DMS153 (cell line): ENCODE measurements around the gene CHD1.

Experiments
- DNase-seq: peaks from one replicate; lab custom pipeline; 2025; lab: John Stamatoyannopoulos, UW

The CHD1 gene

DNA sequence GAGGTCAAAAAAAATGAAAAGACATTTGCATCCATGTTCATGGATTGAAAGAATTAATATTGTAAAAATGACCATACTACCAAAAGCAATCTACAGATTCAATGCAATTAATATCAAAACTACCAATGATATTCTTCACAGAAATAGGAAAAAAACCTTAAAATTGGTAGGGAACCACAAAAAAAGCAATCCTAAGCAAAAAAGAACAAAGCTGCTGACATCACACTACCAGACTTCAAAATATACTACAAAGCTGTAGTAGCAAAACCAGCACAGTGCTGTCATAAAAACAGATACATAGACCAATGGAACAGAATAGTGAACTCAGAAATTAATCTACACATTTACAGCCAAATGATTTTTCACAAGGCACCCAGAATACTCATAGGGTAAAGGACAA, 121.0 kb downstream of the CHD1 start:
- no peak for DNase-seq

- no peak for DNase-seq
These were observed 123.7 kb downstream of the CHD1 start for GRCh38 chr5:98805070-98805469.

DNA sequence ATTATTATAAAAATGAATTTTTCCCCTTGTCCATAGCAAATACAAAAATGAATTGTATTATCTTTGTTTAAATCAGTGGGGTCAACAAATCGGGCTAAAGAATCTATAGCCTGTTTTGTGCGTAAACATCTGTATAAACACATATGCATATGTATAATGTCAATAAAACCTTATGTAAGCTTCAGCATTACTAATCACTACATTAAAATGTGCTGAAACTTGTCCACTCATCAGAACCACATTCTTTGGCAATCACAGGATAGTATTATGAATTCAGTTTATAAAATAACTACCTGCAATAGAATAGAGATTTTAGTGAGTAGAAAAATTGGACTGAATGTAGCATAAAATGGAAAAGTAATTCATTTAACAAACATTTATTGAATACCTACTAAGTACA, 124.7 kb downstream of the CHD1 start:
- no peak for DNase-seq
